Erythroblast (primary cell): ENCODE results near the gene DIRAS1.

ENCODE experiments used
- GATA1 ChIP-seq: IDR thresholded peaks from 2 replicates; pipeline ENCODE4 v1.6.1; 2011; ENCODE audit warnings: low read depth, mild to moderate bottlenecking, control low read depth, low read length, moderate library complexity
- POLR2A ChIP-seq: IDR thresholded peaks from 2 replicates; pipeline ENCODE4 v1.6.1; 2011; ENCODE audit warnings: mild to moderate bottlenecking, low read length

DNA sequence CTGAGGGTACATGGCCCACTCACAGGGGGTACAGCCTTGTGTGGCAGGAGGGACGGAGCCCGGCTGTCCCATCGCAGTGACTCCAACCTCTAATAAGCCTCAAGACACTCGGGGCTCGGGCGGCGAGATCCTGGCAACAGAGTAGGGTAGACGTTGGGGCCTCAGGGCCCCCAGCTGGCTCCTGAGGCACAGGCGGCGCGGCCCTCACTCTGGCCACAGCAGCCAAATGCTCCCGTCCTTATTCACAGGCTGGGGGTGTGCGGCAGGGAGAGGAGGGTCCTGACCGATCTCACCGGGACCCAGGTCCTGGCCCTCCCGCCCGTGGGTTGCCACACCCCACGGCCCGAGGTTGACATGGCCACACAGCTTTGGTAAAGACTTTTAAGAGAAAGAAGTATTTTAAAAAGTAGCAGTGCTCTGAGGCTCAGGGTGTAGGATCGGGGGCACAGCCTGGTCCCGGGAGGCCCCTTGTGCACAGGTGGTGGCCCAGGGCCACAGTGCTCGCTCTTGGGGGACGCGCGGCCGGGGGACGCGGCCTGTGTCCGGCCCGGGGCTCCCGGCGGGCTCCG is 11.1 kb upstream of the DIRAS1 start:
- no peak for TF ChIP-seq POLR2A
- no peak for TF ChIP-seq GATA1
